ENCODE data around the gene FRY. TPM values are rescaled to one million over a fixed set of nuclear protein-coding genes. Genes with fewer than 3 reads are reported as not detected.

FRY gene
- total RNA-seq, 1 donor from 2014 or later = 88.8 TPM

- DNase-seq (ENCODE audit: low spot score) (no peak), ATAC-seq (no peak)
- intact Hi-C loops (cut with DNase I) = no loop called here
Measured at GRCh38 chr13:32067149-32067961, 35.8 kb downstream of the FRY start.

- no peak for ATAC-seq
- intact Hi-C loops (cut with DNase I) = no loop called here
- no peak for DNase-seq (ENCODE audit: low spot score)
Measured at GRCh38 chr13:32068255-32068654, 36.7 kb downstream of the FRY start.

- intact Hi-C loops (cut with DNase I) = no loop called here
- no peak for ATAC-seq
- no peak for DNase-seq (ENCODE audit: low spot score)
Measured at GRCh38 chr13:32073180-32073864, 41.7 kb downstream of the FRY start.

GRCh38 chr13:32075170-32075851 lies 43.7 kb downstream of the FRY start:
- no peak for ATAC-seq
- no peak for DNase-seq (ENCODE audit: low spot score)
- intact Hi-C loops (cut with DNase I) = no loop called here

- ATAC-seq (no peak), DNase-seq (ENCODE audit: low spot score) (no peak)
- intact Hi-C loops (cut with DNase I) = no loop called here
Measured at GRCh38 chr13:32079587-32079986, 48.0 kb downstream of the FRY start.

- no peak for ATAC-seq
- intact Hi-C loops (cut with DNase I) = no loop called here
- no peak for DNase-seq (ENCODE audit: low spot score)
Measured at GRCh38 chr13:32080328-32080744, 48.8 kb downstream of the FRY start.

- ATAC-seq = no peak
- intact Hi-C loops (cut with DNase I) = no loop called here
- DNase-seq (ENCODE audit: low spot score) = no peak
Measured at GRCh38 chr13:32081591-32081990, 50.0 kb downstream of the FRY start.

- intact Hi-C loops (cut with DNase I) = no loop called here
- no peak for DNase-seq (ENCODE audit: low spot score)
- no peak for ATAC-seq
Measured at GRCh38 chr13:32086366-32086765, 54.8 kb downstream of the FRY start.

- ATAC-seq = no peak
- intact Hi-C loops (cut with DNase I) = no loop called here
- no peak for DNase-seq (ENCODE audit: low spot score)
Measured at GRCh38 chr13:32086791-32087441, 55.3 kb downstream of the FRY start.

- no peak for DNase-seq (ENCODE audit: low spot score)
- intact Hi-C loops (cut with DNase I) = no loop called here
- no peak for ATAC-seq
Measured at GRCh38 chr13:32087955-32088747, 56.6 kb downstream of the FRY start.

- ATAC-seq (no peak), DNase-seq (ENCODE audit: low spot score) (no peak)
- intact Hi-C loops (cut with DNase I) = no loop called here
Measured at GRCh38 chr13:32092496-32092895, 60.9 kb downstream of the FRY start.

- DNase-seq (ENCODE audit: low spot score) (no peak), ATAC-seq (no peak)
- intact Hi-C loops (cut with DNase I) = no loop called here
Measured at GRCh38 chr13:32093006-32093405, 61.4 kb downstream of the FRY start.

- ATAC-seq (no peak), DNase-seq (ENCODE audit: low spot score) (no peak)
- intact Hi-C loops (cut with DNase I) = no loop called here
Measured at GRCh38 chr13:32098272-32098671, 66.7 kb downstream of the FRY start.

GRCh38 chr13:32105653-32106313 lies 74.2 kb downstream of the FRY start:
- intact Hi-C loops (cut with DNase I) = no loop called here
- DNase-seq (ENCODE audit: low spot score) = no peak

GRCh38 chr13:32107474-32107873 lies 75.9 kb downstream of the FRY start:
- no peak for DNase-seq (ENCODE audit: low spot score)
- no peak for ATAC-seq

More at GRCh38 chr13:32105653-32106313, 74.2 kb downstream of the FRY start:
- ATAC-seq = no peak

GRCh38 chr13:32107973-32108372 lies 76.4 kb downstream of the FRY start:
- no peak for ATAC-seq
- no peak for DNase-seq (ENCODE audit: low spot score)
- intact Hi-C loops (cut with DNase I) = no loop called here

More at GRCh38 chr13:32107474-32107873, 75.9 kb downstream of the FRY start:
- intact Hi-C loops (cut with DNase I) = no loop called here

- ATAC-seq (no peak), DNase-seq (ENCODE audit: low spot score) (no peak)
- intact Hi-C loops (cut with DNase I) = no loop called here
Measured at GRCh38 chr13:32113532-32113931, 82.0 kb downstream of the FRY start.

GRCh38 chr13:32114284-32114950 lies 82.8 kb downstream of the FRY start:
- ATAC-seq (no peak), DNase-seq (ENCODE audit: low spot score) (no peak)
- intact Hi-C loops (cut with DNase I) = no loop called here
